GM23248 (cell line): ENCODE measurements around the gene GREB1. TPM values are rescaled to one million over a fixed set of nuclear protein-coding genes. Genes with fewer than 3 reads are reported as not detected.

Experiments
- DNase-seq: peaks from one replicate; pipeline ENCODE4 v3.0.0-alpha.2; 2015
- H2AFZ ChIP-seq: fragments of 200-600 bp; sonication (generic); 2 replicates; pipeline ENCODE4 v1.6.1; 2016; ENCODE audit warnings: antibody characterized with exemption
- H3F3A ChIP-seq: fragments of 200-600 bp; sonication (generic); 2 replicates; pipeline ENCODE4 v1.6.1; 2016; ENCODE audit warnings: mild to moderate bottlenecking, antibody characterized with exemption, mixed run types; ENCODE audit not compliant: insufficient read depth
- H3K27ac ChIP-seq: fragments of 200-600 bp; sonication (generic); 2 replicates; pipeline ENCODE4 v1.5.1; 2016; ENCODE audit warnings: mild to moderate bottlenecking
- H3K27me3 ChIP-seq: fragments of 200-600 bp; sonication (generic); replicated peaks from 2 replicates; pipeline ENCODE4 v1.6.1; 2016; ENCODE audit warnings: mild to moderate bottlenecking; ENCODE audit not compliant: insufficient read depth
- H3K36me3 ChIP-seq: fragments of 200-600 bp; sonication (generic); 2 replicates; pipeline ENCODE4 v1.6.1; 2016; ENCODE audit warnings: low read depth, mild to moderate bottlenecking
- H3K4me1 ChIP-seq: fragments of 200-600 bp; sonication (generic); 2 replicates; pipeline ENCODE4 v1.6.1; 2016; ENCODE audit warnings: mild to moderate bottlenecking; ENCODE audit not compliant: insufficient read depth
- H3K4me2 ChIP-seq: fragments of 200-600 bp; sonication (generic); one replicate; pipeline ENCODE4 v1.6.1; 2016; ENCODE audit warnings: mild to moderate bottlenecking; ENCODE audit not compliant: unreplicated experiment
- H3K4me3 ChIP-seq: fragments of 200-600 bp; sonication (generic); 2 replicates; pipeline ENCODE4 v1.5.1; 2016; ENCODE audit warnings: mild to moderate bottlenecking
- H3K79me2 ChIP-seq: fragments of 200-600 bp; sonication (generic); 2 replicates; pipeline ENCODE4 v1.6.1; 2016; ENCODE audit warnings: mild to moderate bottlenecking; ENCODE audit not compliant: insufficient read depth
- H3K9ac ChIP-seq: fragments of 200-600 bp; sonication (generic); 2 replicates; pipeline ENCODE4 v1.6.1; 2016; ENCODE audit warnings: mild to moderate bottlenecking
- H3K9me2 ChIP-seq: fragments of 200-600 bp; sonication (generic); 2 replicates; pipeline ENCODE4 v1.6.1; 2016; ENCODE audit warnings: mixed run types, mild to moderate bottlenecking, moderate library complexity; ENCODE audit not compliant: insufficient read depth
- H3K9me3 ChIP-seq: fragments of 200-600 bp; sonication (generic); one replicate; pipeline ENCODE4 v1.6.1; 2017; ENCODE audit warnings: low read depth
- H4K20me1 ChIP-seq: fragments of 200-600 bp; sonication (generic); 2 replicates; pipeline ENCODE4 v1.6.0; 2016; ENCODE audit not compliant: insufficient read depth
- EZH2 ChIP-seq: fragments of 200-600 bp; sonication (generic); IDR thresholded peaks from 2 replicates; pipeline ENCODE4 v1.6.1; 2018; ENCODE audit warnings: antibody characterized with exemption, mild to moderate bottlenecking; ENCODE audit not compliant: insufficient read depth, poor library complexity, severe bottlenecking
- EZH2phosphoT487 ChIP-seq: fragments of 200-600 bp; sonication (generic); IDR thresholded peaks from 2 replicates; pipeline ENCODE4 v1.6.1; 2018; ENCODE audit warnings: antibody characterized with exemption, moderate library complexity, mild to moderate bottlenecking, low read depth; ENCODE audit not compliant: insufficient read depth
- WGBS, 2 experiments: methylation state at CpG; one replicate each; pipeline ENCODE4 v1.1.6; 2015 to 2017; ENCODE audit warnings: low lambda C conversion rate in 2 of 2, low coverage in 1 of 2; ENCODE audit errors: missing lambda C conversion rate in 2 of 2; 5-methylcytosine and 5-hydroxymethylcytosine counted together
- in situ Hi-C: fragments of 300-500 bp; cut with MboI; formaldehyde crosslinking; loops from 2 replicates; pipeline ENCODE4 v1.15.0; 2020
- polyA plus RNA-seq: library from polyadenylated mRNA; unstranded; fragments of >200 nt; fragmentation: Nextera tagmentation; extraction: Ambion mirVana; gene quantifications from 2 replicates; pipeline ENCODE4 v1.2.1, GENCODE V29; 2016
- total RNA-seq: library from RNA; depleted of rRNA; stranded (reverse); fragments of >200 nt; shearing (Covaris generic); gene quantifications from 2 replicates; pipeline ENCODE4 v1.2.3, GENCODE V29; 2014

Gene GREB1
- total and polyA plus RNA-seq, 2 experiments from 2014 or later = not detected

DNA sequence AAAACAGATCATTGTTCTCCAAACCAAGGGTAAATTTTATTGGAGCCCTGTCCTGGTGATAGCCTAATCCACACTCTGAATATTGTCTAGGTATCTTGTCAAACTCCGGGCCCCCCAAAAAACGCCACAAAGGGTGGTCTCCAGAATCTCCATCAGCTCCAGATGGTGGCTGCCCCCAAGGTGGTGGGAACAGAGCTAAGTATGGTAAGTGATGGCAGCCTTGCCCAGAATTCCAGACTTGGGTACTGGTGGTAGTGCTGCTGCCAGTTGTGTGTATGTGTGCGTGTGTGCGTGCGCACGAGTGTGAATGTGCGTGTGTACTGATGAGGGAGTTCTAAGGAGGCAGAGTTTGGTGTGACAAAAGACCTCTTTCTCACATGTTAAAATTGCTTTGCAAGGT is 51.2 kb downstream of the GREB1 start:
- DNase-seq = no peak
- no peak overlapping the region for H2AFZ ChIP-seq
- H4K20me1 ChIP-seq = no peaks in the 10 kb centered on the region
- H3K27me3 ChIP-seq = no peaks in the 10 kb centered on the region
- H3K9ac ChIP-seq = no peak overlapping the region
- no peak overlapping the region for H3K4me3 ChIP-seq
- no peaks in the 10 kb centered on the region for H3K9me3 ChIP-seq
- no peak overlapping the region for H3K4me2 ChIP-seq
- in situ Hi-C loops = loop anchor here (10.0 kb wide), 2 partner anchors 450 to 750 kb away; a partner anchor contains a TSS
- no peaks in the 10 kb centered on the region for H3F3A ChIP-seq
- H3K36me3 ChIP-seq = no peaks in the 10 kb centered on the region
- no peaks in the 10 kb centered on the region for H3K79me2 ChIP-seq
- no peak overlapping the region for H3K27ac ChIP-seq
- WGBS, 2 experiments = 87 to 89% methylated on average over 7 of the region's 7 CpGs
- peaks cover 7% of the 10 kb centered on the region; the same call in 1 of the 2 replicates for H3K4me1 ChIP-seq
- TF ChIP-seq EZH2phosphoT487 (no peak), EZH2 (no peak)
- H3K9me2 ChIP-seq = no peaks in the 10 kb centered on the region

DNA sequence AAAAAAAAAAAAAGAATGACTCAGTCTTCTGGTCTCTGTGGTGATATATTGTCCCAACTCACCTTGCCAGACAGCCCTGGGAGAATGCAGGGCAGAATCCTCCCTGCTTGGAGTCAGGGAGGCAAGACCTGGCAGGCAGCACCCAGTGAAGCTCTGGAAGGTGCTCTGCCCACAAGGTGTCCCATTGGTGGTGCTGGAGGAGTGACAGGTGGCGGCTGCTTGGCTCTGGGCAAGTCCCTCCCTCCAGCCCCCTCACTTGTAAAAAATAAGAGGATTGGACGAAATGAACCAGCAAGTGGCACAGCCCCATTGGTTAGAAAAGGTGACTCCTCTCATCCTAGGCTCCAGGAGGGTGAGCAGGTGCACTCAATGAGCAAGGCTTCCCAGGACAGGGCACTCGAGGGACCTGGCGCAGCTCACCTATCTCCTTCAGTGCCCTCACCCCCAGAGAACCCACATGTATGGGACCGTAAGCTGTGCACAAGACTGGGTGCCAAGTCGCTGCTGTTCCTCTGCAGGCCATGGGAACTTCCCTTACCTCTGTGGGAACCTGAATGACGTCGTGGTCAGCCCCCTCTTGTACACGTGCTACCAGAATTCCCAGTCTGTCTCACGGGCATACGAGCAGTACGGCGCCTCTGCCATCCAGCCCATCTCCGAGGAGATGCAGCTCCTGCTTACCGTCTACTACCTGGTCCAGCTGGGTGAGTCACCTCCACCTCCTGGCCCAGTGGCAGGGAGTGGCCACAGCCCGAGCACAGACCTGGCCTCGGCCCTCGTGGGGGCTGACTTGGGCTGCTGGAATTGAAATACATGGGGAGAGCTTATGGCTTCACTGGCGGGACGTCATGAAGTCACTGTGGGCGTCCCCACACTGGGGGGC is 54.6 kb downstream of the GREB1 start:
- no peaks in the 10 kb centered on the region for H3K27me3 ChIP-seq
- H2AFZ ChIP-seq = no peak overlapping the region
- H3K9me3 ChIP-seq = no peaks in the 10 kb centered on the region
- no peak overlapping the region for H3K4me2 ChIP-seq
- H3F3A ChIP-seq = no peaks in the 10 kb centered on the region
- peaks cover 6% of the 10 kb centered on the region; the same call in 1 of the 2 replicates for H3K4me1 ChIP-seq
- 64 to 70% methylated on average over 21 of the region's 21 CpGs for WGBS, 2 experiments
- TF ChIP-seq EZH2phosphoT487 = no peak
- no peak for TF ChIP-seq EZH2
- H3K9ac ChIP-seq = no peak overlapping the region
- no peak overlapping the region for H3K27ac ChIP-seq
- in situ Hi-C loops = loop anchor here (10.0 kb wide), 2 partner anchors 454 to 754 kb away; a partner anchor contains a TSS
- no peaks in the 10 kb centered on the region for H3K9me2 ChIP-seq
- H4K20me1 ChIP-seq = no peaks in the 10 kb centered on the region
- no peak overlapping the region for H3K4me3 ChIP-seq
- no peak for DNase-seq
- no peaks in the 10 kb centered on the region for H3K36me3 ChIP-seq
- no peaks in the 10 kb centered on the region for H3K79me2 ChIP-seq

- H3K4me1 ChIP-seq = no peaks in the 10 kb centered on the region
- DNase-seq = no peak
- H3K4me3 ChIP-seq = no peak overlapping the region
- H3K36me3 ChIP-seq = no peaks in the 10 kb centered on the region
- WGBS, 2 experiments = 75 to 77% methylated on average over 11 to 12 of the region's 12 CpGs
- H3K4me2 ChIP-seq = no peak overlapping the region
- no peak for TF ChIP-seq EZH2
- no peak for TF ChIP-seq EZH2phosphoT487
- no peaks in the 10 kb centered on the region for H3K79me2 ChIP-seq
- no peaks in the 10 kb centered on the region for H4K20me1 ChIP-seq
- H3K9ac ChIP-seq = no peak overlapping the region
- in situ Hi-C loops = loop anchor here (10.0 kb wide), 2 partner anchors 455 to 755 kb away; a partner anchor contains a TSS
- H3K9me3 ChIP-seq = no peaks in the 10 kb centered on the region
- H3K27me3 ChIP-seq = no peaks in the 10 kb centered on the region
- no peaks in the 10 kb centered on the region for H3F3A ChIP-seq
- no peak overlapping the region for H3K27ac ChIP-seq
- no peak overlapping the region for H2AFZ ChIP-seq
- H3K9me2 ChIP-seq = no peaks in the 10 kb centered on the region
Observed at GRCh38 chr2:11589316-11589940, 55.6 kb downstream of the GREB1 start.

DNA sequence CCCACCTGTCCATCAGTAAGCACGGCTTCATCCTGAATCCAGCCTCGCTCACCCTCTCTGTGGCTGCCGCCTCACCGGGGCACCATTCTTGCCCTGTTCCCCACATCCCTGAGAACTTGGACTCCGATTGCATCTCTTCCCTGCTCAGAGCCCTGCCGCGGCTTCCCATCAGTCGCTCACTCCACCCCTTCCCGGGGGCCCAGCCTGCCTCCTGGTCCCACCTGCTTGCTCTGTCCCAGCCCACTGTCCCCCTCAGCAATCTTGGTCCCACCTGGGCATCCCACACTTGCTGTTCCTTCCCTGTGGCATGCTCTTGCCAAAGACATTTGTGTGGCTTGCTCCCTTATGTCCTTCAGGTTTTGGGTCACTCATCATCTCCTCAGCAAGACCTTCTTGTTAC is 56.3 kb downstream of the GREB1 start:
- no peak overlapping the region for H3K27ac ChIP-seq
- H4K20me1 ChIP-seq = no peaks in the 10 kb centered on the region
- H3K4me2 ChIP-seq = no peak overlapping the region
- no peak overlapping the region for H3K4me3 ChIP-seq
- no peaks in the 10 kb centered on the region for H3K27me3 ChIP-seq
- H3K79me2 ChIP-seq = no peaks in the 10 kb centered on the region
- in situ Hi-C loops = no loop called here
- DNase-seq = no peak
- no peaks in the 10 kb centered on the region for H3K9me2 ChIP-seq
- H3K4me1 ChIP-seq = no peaks in the 10 kb centered on the region
- TF ChIP-seq EZH2 (no peak), EZH2phosphoT487 (no peak)
- H3K36me3 ChIP-seq = no peaks in the 10 kb centered on the region
- 77 to 88% methylated on average over 9 of the region's 9 CpGs for WGBS, 2 experiments
- H3F3A ChIP-seq = no peaks in the 10 kb centered on the region
- H3K9ac ChIP-seq = no peak overlapping the region
- no peak overlapping the region for H2AFZ ChIP-seq
- no peaks in the 10 kb centered on the region for H3K9me3 ChIP-seq
